GM12878 (cell line): ENCODE measurements around the gene RCOR1.
"Not testable (repeated sequence)": the region's sequence is repeated elsewhere in the genome, so short reads cannot be mapped to it uniquely, and the experiment has no call there.

Experiments used
- EZH2 ChIP-seq: IDR thresholded peaks from 2 replicates; pipeline ENCODE4 v1.6.1; 2012; ENCODE audit warnings: low read depth, mild to moderate bottlenecking, control low read depth, inconsistent platforms, low read length, borderline replicate concordance; ENCODE audit not compliant: control insufficient read depth
- NR2C2 ChIP-seq: IDR thresholded peaks from 2 replicates; pipeline ENCODE4 v1.6.1; 2011; ENCODE audit warnings: borderline replicate concordance, low read depth; ENCODE audit not compliant: control insufficient read depth, insufficient read length
- POLR2A ChIP-seq: IDR thresholded peaks from 2 replicates; pipeline ENCODE4 v1.6.1; 2011; ENCODE audit warnings: low read depth, mild to moderate bottlenecking, low read length
- TF ChIP-seq, protein P1 (sequence below), 3 experiments: IDR thresholded peaks in 2 of 3; conservative IDR thresholded peaks in 1 of 3; 2 replicates each; pipeline ENCODE4 v1.5.1; 2011; ENCODE audit warnings: low read depth in 3 of 3, low read length in 3 of 3, mild to moderate bottlenecking in 3 of 3, control low read depth in 2 of 3, moderate library complexity in 2 of 3, inconsistent platforms in 1 of 3, mixed read lengths in 1 of 3; ENCODE audit not compliant: control insufficient read depth in 2 of 3, insufficient read depth in 1 of 3; ENCODE audit errors: extremely low read depth in 1 of 3

- TF ChIP-seq POLR2A, EZH2, NR2C2: not testable (repeated sequence)
- TF ChIP-seq, protein P1, sequence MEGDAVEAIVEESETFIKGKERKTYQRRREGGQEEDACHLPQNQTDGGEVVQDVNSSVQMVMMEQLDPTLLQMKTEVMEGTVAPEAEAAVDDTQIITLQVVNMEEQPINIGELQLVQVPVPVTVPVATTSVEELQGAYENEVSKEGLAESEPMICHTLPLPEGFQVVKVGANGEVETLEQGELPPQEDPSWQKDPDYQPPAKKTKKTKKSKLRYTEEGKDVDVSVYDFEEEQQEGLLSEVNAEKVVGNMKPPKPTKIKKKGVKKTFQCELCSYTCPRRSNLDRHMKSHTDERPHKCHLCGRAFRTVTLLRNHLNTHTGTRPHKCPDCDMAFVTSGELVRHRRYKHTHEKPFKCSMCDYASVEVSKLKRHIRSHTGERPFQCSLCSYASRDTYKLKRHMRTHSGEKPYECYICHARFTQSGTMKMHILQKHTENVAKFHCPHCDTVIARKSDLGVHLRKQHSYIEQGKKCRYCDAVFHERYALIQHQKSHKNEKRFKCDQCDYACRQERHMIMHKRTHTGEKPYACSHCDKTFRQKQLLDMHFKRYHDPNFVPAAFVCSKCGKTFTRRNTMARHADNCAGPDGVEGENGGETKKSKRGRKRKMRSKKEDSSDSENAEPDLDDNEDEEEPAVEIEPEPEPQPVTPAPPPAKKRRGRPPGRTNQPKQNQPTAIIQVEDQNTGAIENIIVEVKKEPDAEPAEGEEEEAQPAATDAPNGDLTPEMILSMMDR (IDR thresholded peaks at IDR 0.05 in 2 of 3, conservative IDR thresholded peaks at IDR 0.05 in 1 of 3; ENCODE audit: control insufficient read depth in 2 of 3, extremely low read depth in 1 of 3, insufficient read depth in 1 of 3, low read depth in 3 of 3, low read length in 3 of 3): not testable (repeated sequence)
Observed at GRCh38 chr14:102619012-102619411, 26.6 kb downstream of the RCOR1 start.
